ENCODE results near the gene B3GNT9. TPM values are rescaled to one million over a fixed set of nuclear protein-coding genes. Genes with fewer than 3 reads are reported as not detected.

B3GNT9 gene
- total RNA-seq, 2 donors from 2014 or later: 7.2 to 11.0 TPM

- peaks cover 55% of the 10 kb centered on the region for H3K36me3 ChIP-seq (ENCODE audit: control insufficient read depth, insufficient read depth, low read length)
- H3K4me3 ChIP-seq (ENCODE audit: low read length): peak overlapping the region; percentile 99
- DNase-seq: no peak
- H3K9me3 Mint-ChIP-seq: no peaks in the 10 kb centered on the region
- H3K9me3 ChIP-seq (ENCODE audit: control insufficient read depth, low read length): no peaks in the 10 kb centered on the region
- no peak overlapping the region for H3K27ac Mint-ChIP-seq
- peak overlapping the region; percentile 80 for H3K4me3 Mint-ChIP-seq
- H3K9ac ChIP-seq (ENCODE audit: extremely low read depth, low read length, poor library complexity, severe bottlenecking): no peak overlapping the region
- peaks cover 47% of the 10 kb centered on the region for H3K36me3 Mint-ChIP-seq (ENCODE audit: low read depth)
- no peak overlapping the region for H3K27ac ChIP-seq (ENCODE audit: low read depth, low read length)
- H3K4me1 Mint-ChIP-seq: peaks cover 5% of the 10 kb centered on the region
- TF ChIP-seq CTCF (conservative IDR thresholded peaks at IDR 0.05): no peak
- peaks cover 7% of the 10 kb centered on the region for H3K4me1 ChIP-seq (ENCODE audit: control insufficient read depth, insufficient read depth, low read length)
- H3K27me3 Mint-ChIP-seq (ENCODE audit: insufficient read depth): no peaks in the 10 kb centered on the region
- no peaks in the 10 kb centered on the region for H3K27me3 ChIP-seq (ENCODE audit: control insufficient read depth, insufficient read depth, low read length, poor library complexity, severe bottlenecking)
Measured at GRCh38 chr16:67193536-67193935, 42.7 kb upstream of the B3GNT9 start.

GRCh38 chr16:67192781-67193361, 42.1 kb upstream of the B3GNT9 start:
- no peaks in the 10 kb centered on the region for H3K27me3 ChIP-seq (ENCODE audit: control insufficient read depth, insufficient read depth, low read length, poor library complexity, severe bottlenecking)
- Mint-ChIP-seq H3K4me3 (peak overlapping the region; percentile 80), H3K27ac (peak overlapping the region; percentile 85), H3K4me1 (peaks cover 5% of the 10 kb centered on the region), H3K27me3 (ENCODE audit: insufficient read depth) (no peaks in the 10 kb centered on the region), H3K36me3 (ENCODE audit: low read depth) (peaks cover 43% of the 10 kb centered on the region), H3K9me3 (no peaks in the 10 kb centered on the region)
- H3K9ac ChIP-seq (ENCODE audit: extremely low read depth, low read length, poor library complexity, severe bottlenecking): peak overlapping the region; percentile 72
- H3K4me1 ChIP-seq (ENCODE audit: control insufficient read depth, insufficient read depth, low read length): peaks cover 7% of the 10 kb centered on the region
- no peak overlapping the region for H3K27ac ChIP-seq (ENCODE audit: low read depth, low read length)
- peak overlapping the region; percentile 99 for H3K4me3 ChIP-seq (ENCODE audit: low read length)
- no peaks in the 10 kb centered on the region for H3K9me3 ChIP-seq (ENCODE audit: control insufficient read depth, low read length)
- WGBS, 2 experiments (ENCODE audit: insufficient coverage in 1 of 2, insufficient read length in 1 of 2): 43 to 49% methylated on average over 17 of the region's 17 CpGs
- no peak for TF ChIP-seq CTCF (conservative IDR thresholded peaks at IDR 0.05)
- no peak for DNase-seq
- peaks cover 49% of the 10 kb centered on the region for H3K36me3 ChIP-seq (ENCODE audit: control insufficient read depth, insufficient read depth, low read length)

GRCh38 chr16:67191995-67192681, 41.3 kb upstream of the B3GNT9 start, which contains the start of gene E2F4:
Gene E2F4 (plus strand): TSS chr16:67192155. CDS start chr16:67192228, 73 bp downstream.
- no peak for TF ChIP-seq CTCF (conservative IDR thresholded peaks at IDR 0.05)
- DNase-seq: peak; percentile 96
- Mint-ChIP-seq H3K9me3 (no peaks in the 10 kb centered on the region), H3K27me3 (ENCODE audit: insufficient read depth) (no peaks in the 10 kb centered on the region), H3K36me3 (ENCODE audit: low read depth) (peaks cover 41% of the 10 kb centered on the region), H3K4me3 (peak within 1 kb of the TSS; percentile 80), H3K4me1 (peaks cover 5% of the 10 kb centered on the region), H3K27ac (peak within 1 kb of the TSS; percentile 85)
- Histone ChIP-seq H3K27ac (ENCODE audit: low read depth, low read length) (no peak within 1 kb of the TSS), H3K9ac (ENCODE audit: extremely low read depth, low read length, poor library complexity, severe bottlenecking) (peak within 1 kb of the TSS; percentile 72), H3K4me3 (ENCODE audit: low read length) (peak within 1 kb of the TSS; percentile 99), H3K36me3 (ENCODE audit: control insufficient read depth, insufficient read depth, low read length) (peaks cover 41% of the 10 kb centered on the region), H3K4me1 (ENCODE audit: control insufficient read depth, insufficient read depth, low read length) (peaks cover 7% of the 10 kb centered on the region), H3K9me3 (ENCODE audit: control insufficient read depth, low read length) (no peaks in the 10 kb centered on the region), H3K27me3 (ENCODE audit: control insufficient read depth, insufficient read depth, low read length, poor library complexity, severe bottlenecking) (no peaks in the 10 kb centered on the region)
- WGBS, 2 experiments (ENCODE audit: insufficient coverage in 1 of 2, insufficient read length in 1 of 2): 0% methylated on average over 18 to 54 of the region's 54 CpGs
